Osteocyte (in vitro differentiated cells): ENCODE results near the gene HID1. TPM values are rescaled to one million over a fixed set of nuclear protein-coding genes. Genes with fewer than 3 reads are reported as not detected.

Experiments used
- DNase-seq: peaks from one replicate; pipeline ENCODE4 v3.0.0; 2021; ENCODE audit warnings: mixed read lengths; ENCODE audit not compliant: unreplicated experiment; ENCODE audit errors: extremely low spot score
- H3K27ac Mint-ChIP-seq: one replicate; pipeline ENCODE4 v1.8.0; 2021; ENCODE audit warnings: mild to moderate bottlenecking, mixed read lengths; ENCODE audit not compliant: unreplicated experiment
- H3K27me3 Mint-ChIP-seq: one replicate; pipeline ENCODE4 v1.8.0; 2021; ENCODE audit warnings: mixed read lengths; ENCODE audit not compliant: unreplicated experiment
- H3K36me3 Mint-ChIP-seq: one replicate; pipeline ENCODE4 v1.8.0; 2021; ENCODE audit warnings: mixed read lengths; ENCODE audit not compliant: unreplicated experiment
- H3K4me1 Mint-ChIP-seq: one replicate; pipeline ENCODE4 v1.8.0; 2021; ENCODE audit warnings: mixed read lengths; ENCODE audit not compliant: unreplicated experiment
- H3K4me3 Mint-ChIP-seq: one replicate; pipeline ENCODE4 v1.8.0; 2021; ENCODE audit warnings: mild to moderate bottlenecking, moderate library complexity, mixed read lengths; ENCODE audit not compliant: unreplicated experiment
- H3K9me3 Mint-ChIP-seq: one replicate; pipeline ENCODE4 v1.8.0; 2021; ENCODE audit warnings: mixed read lengths; ENCODE audit not compliant: unreplicated experiment
- CTCF ChIP-seq: fragments of 200-600 bp; sonication (generic); IDR thresholded peaks from 2 replicates; pipeline ENCODE4 v1.5.0; 2021; ENCODE audit warnings: antibody characterized with exemption, mild to moderate bottlenecking, moderate library complexity
- total RNA-seq: library from RNA; stranded (reverse); gene quantifications from 2 replicates; pipeline ENCODE4 v1.2.1, GENCODE V29; 2021

Gene HID1
- total RNA-seq, 1 donor from 2014 or later, result 10.1 TPM

- Mint-ChIP-seq H3K9me3 (no peaks in the 10 kb centered on the region), H3K27ac (no peak overlapping the region), H3K4me1 (peaks cover 10% of the 10 kb centered on the region), H3K27me3 (peaks cover 15% of the 10 kb centered on the region), H3K36me3 (no peaks in the 10 kb centered on the region), H3K4me3 (no peak overlapping the region)
- DNase-seq, result no peak
- TF ChIP-seq CTCF, result no peak
Observed at GRCh38 chr17:74978240-74978639, 5.7 kb upstream of the HID1 start.

- Mint-ChIP-seq H3K27ac (no peak overlapping the region), H3K4me1 (peaks cover 14% of the 10 kb centered on the region), H3K27me3 (peaks cover 20% of the 10 kb centered on the region), H3K4me3 (no peak overlapping the region), H3K36me3 (no peaks in the 10 kb centered on the region), H3K9me3 (no peaks in the 10 kb centered on the region)
- DNase-seq, result no peak
- TF ChIP-seq CTCF, result no peak
Observed at GRCh38 chr17:74977802-74978201, 5.2 kb upstream of the HID1 start.

GRCh38 chr17:74975943-74976342 is 3.4 kb upstream of the HID1 start:
- Mint-ChIP-seq H3K4me1 (peaks cover 11% of the 10 kb centered on the region), H3K9me3 (no peaks in the 10 kb centered on the region), H3K27me3 (peaks cover 20% of the 10 kb centered on the region), H3K27ac (no peak overlapping the region), H3K4me3 (no peak overlapping the region), H3K36me3 (no peaks in the 10 kb centered on the region)
- no peak for TF ChIP-seq CTCF
- DNase-seq, result no peak

- H3K4me3 Mint-ChIP-seq, result peak overlapping the region; percentile 77
- no peak for TF ChIP-seq CTCF
- H3K27me3 Mint-ChIP-seq, result peaks cover 20% of the 10 kb centered on the region
- no peaks in the 10 kb centered on the region for H3K36me3 Mint-ChIP-seq
- H3K9me3 Mint-ChIP-seq, result no peaks in the 10 kb centered on the region
- peaks cover 10% of the 10 kb centered on the region for H3K4me1 Mint-ChIP-seq
- no peak overlapping the region for H3K27ac Mint-ChIP-seq
- no peak for DNase-seq
Observed at GRCh38 chr17:74972973-74973328, 392 bp upstream of the HID1 start.

GRCh38 chr17:74971842-74972106 is 785 bp downstream of the HID1 start:
- Mint-ChIP-seq H3K27me3 (peaks cover 20% of the 10 kb centered on the region), H3K9me3 (no peaks in the 10 kb centered on the region), H3K27ac (no peak overlapping the region), H3K36me3 (no peaks in the 10 kb centered on the region), H3K4me1 (peaks cover 10% of the 10 kb centered on the region), H3K4me3 (peak overlapping the region; percentile 77)
- no peak for TF ChIP-seq CTCF
- no peak for DNase-seq
